IMR-90 (cell line): ENCODE measurements around the gene TAF4. TPM values are rescaled to one million over a fixed set of nuclear protein-coding genes. Genes with fewer than 3 reads are reported as not detected.
"Not testable (repeated sequence)": the region's sequence is repeated elsewhere in the genome, so short reads cannot be mapped to it uniquely, and the experiment has no call there.

Source experiments
- ATAC-seq: fragments of 200-7000 bp; cut with Tn5 transposase; 2 replicates; pipeline ENCODE4 v1.9.1; 2020; ENCODE audit warnings: low read depth, mild to moderate bottlenecking, moderate library complexity
- BruUV-seq: library from RNA; stranded (reverse); fragments of 400-500 nt; replicated peaks from 2 replicates; lab custom pipeline; 2021; lab: Mats Ljungman, UMichigan
- CTCF ChIA-PET: fragments of 300-600 bp; formaldehyde crosslinking; extraction: SDS; loops from one replicate; lab custom pipeline; 2021; ENCODE audit warnings: antibody characterized with exemption; lab: Yijun Ruan, JAX
- POLR2A ChIA-PET: fragments of 300-600 bp; sonication (Branson Sonifier 250); formaldehyde crosslinking; loops from one replicate; lab custom pipeline; 2022; ENCODE audit warnings: antibody characterized with exemption; ENCODE audit not compliant: unreplicated experiment; lab: Charles Lee
- DNase-seq: peaks from one replicate; pipeline ENCODE4 v3.0.0; 2013
- H2AFZ ChIP-seq: replicated peaks from 2 replicates; pipeline ENCODE3; 2013; ENCODE audit warnings: low read length, mild to moderate bottlenecking; ENCODE audit not compliant: poor library complexity
- H2AK5ac ChIP-seq: 2 replicates; pipeline ENCODE4 v1.6.1; 2013; ENCODE audit warnings: low read depth, low read length, inconsistent platforms
- H2AK9ac ChIP-seq: replicated peaks from 2 replicates; pipeline ENCODE3; 2013; ENCODE audit warnings: mild to moderate bottlenecking, low read depth, low read length, moderate library complexity; ENCODE audit not compliant: poor library complexity
- H2BK120ac ChIP-seq: 2 replicates; pipeline ENCODE4 v1.6.1; 2013; ENCODE audit warnings: low read depth, low read length, inconsistent platforms
- H2BK15ac ChIP-seq: 3 replicates; pipeline ENCODE4 v1.6.1; 2013; ENCODE audit warnings: low read depth, low read length, inconsistent platforms
- H2BK20ac ChIP-seq: 2 replicates; pipeline ENCODE4 v1.6.1; 2013; ENCODE audit warnings: low read depth, mild to moderate bottlenecking, inconsistent platforms, low read length, moderate library complexity
- H2BK5ac ChIP-seq: 2 replicates; pipeline ENCODE4 v1.6.1; 2013; ENCODE audit warnings: mild to moderate bottlenecking, low read depth, low read length, inconsistent platforms; ENCODE audit not compliant: poor library complexity, severe bottlenecking
- H3K14ac ChIP-seq: replicated peaks from 2 replicates; pipeline ENCODE4 v1.6.1; 2013; ENCODE audit warnings: low read depth, low read length, inconsistent platforms
- H3K18ac ChIP-seq: 2 replicates; pipeline ENCODE4 v1.6.1; 2013; ENCODE audit warnings: low read depth, low read length, control low read depth
- H3K23ac ChIP-seq: 2 replicates; pipeline ENCODE4 v1.6.1; 2013; ENCODE audit warnings: low read depth, low read length, inconsistent platforms
- H3K27ac ChIP-seq: 2 replicates; pipeline ENCODE4 v1.5.1; 2013; ENCODE audit warnings: mild to moderate bottlenecking, control low read depth, low read length; ENCODE audit not compliant: insufficient read depth
- H3K27me3 ChIP-seq: 2 replicates; pipeline ENCODE4 v1.6.1; 2013; ENCODE audit warnings: low read length; ENCODE audit not compliant: control insufficient read depth, insufficient read depth
- H3K36me3 ChIP-seq: 2 replicates; pipeline ENCODE4 v1.6.1; 2013; ENCODE audit warnings: low read length, mixed read lengths; ENCODE audit not compliant: control insufficient read depth, insufficient read depth
- H3K4ac ChIP-seq: 2 replicates; pipeline ENCODE4 v1.6.1; 2013; ENCODE audit warnings: low read depth, low read length, inconsistent platforms
- H3K4me1 ChIP-seq: 2 replicates; pipeline ENCODE4 v1.6.1; 2013; ENCODE audit warnings: low read length, mixed read lengths; ENCODE audit not compliant: control insufficient read depth, insufficient read depth
- H3K4me2 ChIP-seq: 2 replicates; pipeline ENCODE4 v1.6.1; 2013; ENCODE audit warnings: low read depth, mild to moderate bottlenecking, control low read depth, low read length, moderate library complexity
- H3K4me3 ChIP-seq: 2 replicates; pipeline ENCODE4 v1.5.1; 2013; ENCODE audit warnings: low read depth, mild to moderate bottlenecking, control low read depth, low read length, moderate library complexity; ENCODE audit not compliant: insufficient read depth
- H3K56ac ChIP-seq: 2 replicates; pipeline ENCODE4 v1.6.1; 2013; ENCODE audit warnings: low read length, inconsistent platforms; ENCODE audit not compliant: insufficient read depth; ENCODE audit errors: extremely low read depth
- H3K79me1 ChIP-seq, 2 experiments: 2 replicates each; pipeline ENCODE4 v1.6.1; 2013; ENCODE audit warnings: low read length in 2 of 2, inconsistent platforms in 1 of 2, low read depth in 1 of 2
- H3K9ac ChIP-seq: 2 replicates; pipeline ENCODE4 v1.6.1; 2013; ENCODE audit warnings: low read depth, low read length, control low read depth
- H3K9me1 ChIP-seq: 2 replicates; pipeline ENCODE4 v1.6.1; 2013; ENCODE audit warnings: low read length, inconsistent platforms; ENCODE audit not compliant: insufficient read depth
- H3K9me3 ChIP-seq: 2 replicates; pipeline ENCODE4 v1.6.1; 2013; ENCODE audit warnings: low read length; ENCODE audit not compliant: control insufficient read depth, insufficient read depth
- H4K20me1 ChIP-seq: 2 replicates; pipeline ENCODE4 v1.6.1; 2013; ENCODE audit warnings: low read length, inconsistent platforms; ENCODE audit not compliant: insufficient read depth
- H4K5ac ChIP-seq: 2 replicates; pipeline ENCODE4 v1.6.1; 2013; ENCODE audit warnings: mild to moderate bottlenecking, low read depth, low read length, control low read depth
- H4K8ac ChIP-seq, 2 experiments: 2 replicates each; pipeline ENCODE4 v1.6.1; 2013; ENCODE audit warnings: low read depth in 2 of 2, low read length in 2 of 2, control low read depth in 1 of 2, inconsistent platforms in 1 of 2
- H4K91ac ChIP-seq: 2 replicates; pipeline ENCODE4 v1.6.1; 2013; ENCODE audit warnings: low read depth, low read length, inconsistent platforms; ENCODE audit not compliant: insufficient read depth
- WGBS, 2 experiments: methylation state at CpG; one replicate each; pipeline versions ENCODE4 v1.1.5 to v1.1.7; 2013; ENCODE audit warnings: missing lambda C conversion rate in 2 of 2; ENCODE audit not compliant: insufficient read length in 1 of 2; ENCODE audit errors: extremely low coverage in 2 of 2; 5-methylcytosine and 5-hydroxymethylcytosine counted together
- dilution Hi-C: fragments of 300-500 bp; cut with HindIII; formaldehyde crosslinking; loops from one replicate; pipeline ENCODE4 v1.14.3; 2018; ENCODE audit warnings: low sequenced_read_pairs; ENCODE audit not compliant: unreplicated experiment
- in situ Hi-C: fragments of 300-500 bp; cut with MboI; formaldehyde crosslinking; loops from 3 replicates; pipeline ENCODE4 v1.14.3; 2019; ENCODE audit warnings: low sequenced_read_pairs, inconsistent platforms, mixed read lengths
- intact Hi-C: fragments of 100-400 bp; cut with micrococcal nuclease; formaldehyde crosslinking; loops from 2 replicates; pipeline ENCODE4 v1.10.0; 2022
- polyA plus RNA-seq, 3 experiments: library from polyadenylated mRNA; depleted of rRNA; stranded (reverse); fragments of >200 nt; gene quantifications; 2 replicates each; pipeline ENCODE4 v1.2.3, GENCODE V29; 2012; ENCODE audit warnings: low replicate concordance in 1 of 3
- total RNA-seq: library from RNA; depleted of rRNA; stranded (reverse); fragments of >200 nt; gene quantifications from 2 replicates; pipeline ENCODE4 v1.2.3, GENCODE V29; 2012

The TAF4 gene
- total and polyA plus RNA-seq, 2 of the 4 experiments (the other 2 are of a cell fraction): 1.4 to 5.1 TPM

DNA sequence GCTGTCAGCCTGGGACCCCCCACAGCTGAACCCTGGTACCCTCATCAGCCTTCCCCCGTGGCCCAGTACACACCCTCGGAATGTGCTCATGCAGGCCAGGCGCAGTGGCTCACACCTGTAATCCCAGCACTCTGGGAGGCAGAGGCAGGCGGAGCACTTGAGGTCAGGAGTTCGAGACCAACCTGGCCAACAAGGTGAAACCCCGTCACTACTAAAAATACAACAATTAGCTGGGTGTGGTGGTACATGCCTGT is 9.9 kb downstream of the TAF4 start:
- ATAC-seq, H2BK15ac ChIP-seq, H3K23ac ChIP-seq, H2AK9ac ChIP-seq, H3K4me3 ChIP-seq, H4K8ac ChIP-seq, H2BK5ac ChIP-seq, H3K27me3 ChIP-seq, CTCF ChIA-PET, H3K36me3 ChIP-seq, H3K14ac ChIP-seq, H3K4ac ChIP-seq, H2AFZ ChIP-seq, H2BK120ac ChIP-seq, dilution Hi-C loops, H4K5ac ChIP-seq, H3K9ac ChIP-seq, H3K18ac ChIP-seq, H3K4me1 ChIP-seq, H4K91ac ChIP-seq, H3K27ac ChIP-seq, H3K56ac ChIP-seq, POLR2A ChIA-PET, H2AK5ac ChIP-seq, in situ Hi-C loops, DNase-seq, H3K9me3 ChIP-seq, BruUV-seq, H3K4me2 ChIP-seq, H2BK20ac ChIP-seq, intact Hi-C loops: not testable (repeated sequence)
- Histone ChIP-seq H4K20me1 (peaks cover 72% of the 10 kb centered on the region), H3K79me1 (peaks cover 27 to 81% of the 10 kb centered on the region in 2 experiments), H3K9me1 (peaks cover 11% of the 10 kb centered on the region; the same call in 1 of the 2 replicates)
- WGBS, 2 experiments: 100% methylated on average over 3 of the region's 6 CpGs; no CpG with 5 or more reads in 1 of the 2 experiments
